Activated CD4-positive, alpha-beta T cell treated with anti-CD3 and anti-CD28 coated beads for 36 hours (primary cell): ENCODE data around the gene WDTC1. TPM values are rescaled to one million over a fixed set of nuclear protein-coding genes. Genes with fewer than 3 reads are reported as not detected.
A peak's percentile ranks its signal among the peaks of the same experiment; 100 is the strongest.

Experiments used
- ATAC-seq: fragments of 200-7000 bp; cut with Tn5 transposase; one replicate; pipeline ENCODE4 v1.10.0; 2021; ENCODE audit warnings: mild to moderate bottlenecking, moderate library complexity
- CTCF ChIA-PET: fragments of 350-600 bp; sonication (Branson Sonifier 250); formaldehyde crosslinking; loops from one replicate; lab custom pipeline; 2021; ENCODE audit warnings: antibody characterized with exemption; lab: Charles Lee
- POLR2A ChIA-PET: fragments of 350-600 bp; sonication (Branson Sonifier 250); formaldehyde crosslinking; loops from one replicate; lab custom pipeline; 2021; ENCODE audit warnings: antibody characterized with exemption, inconsistent platforms; lab: Charles Lee
- DNase-seq: peaks from one replicate; pipeline ENCODE4 v3.0.0-alpha.2; 2020
- H3K27ac Mint-ChIP-seq: one replicate; pipeline ENCODE4 v1.8.0; 2021; ENCODE audit warnings: mixed read lengths
- H3K27me3 Mint-ChIP-seq: one replicate; pipeline ENCODE4 v1.8.0; 2021; ENCODE audit warnings: mixed read lengths
- H3K36me3 Mint-ChIP-seq: one replicate; pipeline ENCODE4 v1.8.0; 2021; ENCODE audit warnings: low read depth, mixed read lengths
- H3K4me1 Mint-ChIP-seq: one replicate; pipeline ENCODE4 v1.8.0; 2021; ENCODE audit warnings: mixed read lengths
- H3K4me3 Mint-ChIP-seq: one replicate; pipeline ENCODE4 v1.8.0; 2021; ENCODE audit warnings: mild to moderate bottlenecking, moderate library complexity, mixed read lengths
- H3K9me3 Mint-ChIP-seq: one replicate; pipeline ENCODE4 v1.8.0; 2021; ENCODE audit warnings: low read depth, mixed read lengths
- intact Hi-C, 2 experiments: fragments of 100-400 bp; cut with DNase I in 1 of 2; cut with micrococcal nuclease in 1 of 2; formaldehyde crosslinking; loops; one replicate each; pipeline versions ENCODE4 v1.14.2 to v1.15.1; 2022 to 2024; cut with DNase I, micrococcal nuclease
- total RNA-seq, 2 experiments: library from RNA; stranded (reverse); gene quantifications; one replicate each; pipeline ENCODE4 v1.2.3, GENCODE V29; 2021

Gene WDTC1
- total RNA-seq, 2 experiments from 2014 or later: 19.3 to 21.9 TPM

GRCh38 chr1:27333717-27334279 is 99.4 kb downstream of the WDTC1 start:
- DNase-seq (no peak), ATAC-seq (no peak)
- Mint-ChIP-seq H3K4me1 (peaks cover 17% of the 10 kb centered on the region), H3K4me3 (no peak overlapping the region), H3K9me3 (no peaks in the 10 kb centered on the region), H3K27ac (no peak overlapping the region), H3K36me3 (peaks cover 31% of the 10 kb centered on the region), H3K27me3 (no peaks in the 10 kb centered on the region)
- intact Hi-C loops: loop anchor here in 1 of 2 experiments (2.0 kb wide), 1 partner anchor 55 kb away; no protein-coding TSS in a partner anchor
- POLR2A ChIA-PET: interaction anchor here (1.1 kb wide), 1 partner anchor 156 kb away, joined by 3 read pairs; the partner anchor contains the start of gene WASF2
- CTCF ChIA-PET: interaction anchor here (0.7 to 3.6 kb wide), 15 partner anchors 10 to 397 kb away, joined by 3 to 43 read pairs (median 4); partner anchors contain the start of genes GPR3, MAP3K6 and SYTL1

- intact Hi-C loops: no loop called here
- Mint-ChIP-seq H3K27me3 (no peaks in the 10 kb centered on the region), H3K27ac (no peak overlapping the region), H3K4me1 (peaks cover 27% of the 10 kb centered on the region), H3K4me3 (no peak overlapping the region), H3K9me3 (no peaks in the 10 kb centered on the region), H3K36me3 (peaks cover 29% of the 10 kb centered on the region)
- no peak for ATAC-seq
- POLR2A ChIA-PET: no interaction called here
- CTCF ChIA-PET: interaction anchor here (0.5 to 1.6 kb wide), 4 partner anchors 14 to 39 kb away, joined by 3 to 5 read pairs (median 4); partner anchors contain the start of gene FCN3
- DNase-seq: no peak
These were observed 101.3 kb downstream of the WDTC1 start for GRCh38 chr1:27335506-27336422.

DNA sequence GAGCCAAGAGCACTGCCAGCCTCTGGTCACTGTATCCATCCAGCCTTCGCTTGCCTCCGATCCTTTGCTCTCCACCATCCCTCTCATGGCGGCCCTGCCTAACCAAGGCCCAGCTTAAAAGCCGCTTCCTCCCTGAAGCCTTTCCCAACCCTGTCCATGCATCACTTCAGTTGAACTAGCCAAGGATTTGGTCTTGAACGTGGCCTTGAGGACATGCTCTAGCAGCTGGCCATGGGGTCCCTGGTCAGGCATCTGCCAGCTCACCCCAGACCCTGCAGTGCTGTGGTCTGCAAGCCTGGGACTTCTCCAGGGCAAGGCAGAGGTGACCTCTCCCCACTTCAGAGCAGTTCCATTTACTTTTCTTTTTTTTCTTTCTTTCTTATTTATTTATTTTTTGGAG is 102.3 kb downstream of the WDTC1 start:
- peaks cover 25% of the 10 kb centered on the region for H3K36me3 Mint-ChIP-seq
- ChIA-PET CTCF (interaction anchor here (0.9 to 1.6 kb wide), 2 partner anchors 37 to 40 kb away, joined by 3 to 5 read pairs; no protein-coding TSS in a partner anchor), POLR2A (no interaction called here)
- H3K27ac Mint-ChIP-seq: peak overlapping the region; percentile 31
- intact Hi-C loops: no loop called here
- no peak overlapping the region for H3K4me3 Mint-ChIP-seq
- peaks cover 33% of the 10 kb centered on the region for H3K4me1 Mint-ChIP-seq
- no peaks in the 10 kb centered on the region for H3K9me3 Mint-ChIP-seq
- H3K27me3 Mint-ChIP-seq: no peaks in the 10 kb centered on the region
- ATAC-seq (no peak), DNase-seq (no peak)

DNA sequence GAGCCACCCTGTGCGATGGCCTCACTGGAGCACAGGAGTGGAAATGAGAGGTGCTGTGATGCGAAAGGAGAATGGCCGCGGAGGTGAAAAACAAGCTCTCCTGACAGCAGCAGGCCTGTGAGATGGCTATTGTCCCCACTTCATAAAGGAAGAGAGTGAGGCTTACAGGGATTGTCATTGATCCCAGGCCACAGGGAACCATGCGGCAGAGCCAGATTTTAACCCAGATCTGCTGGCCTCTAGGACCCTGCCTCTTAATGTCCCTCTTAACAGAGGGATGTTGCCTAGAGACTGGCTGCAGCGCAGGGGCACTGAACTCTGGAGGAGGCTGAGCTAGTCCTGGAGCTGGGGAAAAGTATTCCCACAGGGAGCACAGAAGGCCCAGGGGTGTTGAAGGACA is 104.3 kb downstream of the WDTC1 start:
- POLR2A ChIA-PET: no interaction called here
- CTCF ChIA-PET: interaction anchor here (0.7 to 1.4 kb wide), 5 partner anchors 18 to 57 kb away, joined by 3 to 4 read pairs (median 3); partner anchors contain the start of gene MAP3K6
- peaks cover 42% of the 10 kb centered on the region for H3K4me1 Mint-ChIP-seq
- peaks cover 16% of the 10 kb centered on the region for H3K36me3 Mint-ChIP-seq
- H3K4me3 Mint-ChIP-seq: no peak overlapping the region
- peak overlapping the region; percentile 27 for H3K27ac Mint-ChIP-seq
- DNase-seq: no peak
- no peaks in the 10 kb centered on the region for H3K9me3 Mint-ChIP-seq
- no peak for ATAC-seq
- intact Hi-C loops: no loop called here
- H3K27me3 Mint-ChIP-seq: no peaks in the 10 kb centered on the region

GRCh38 chr1:27339213-27339612 is 104.8 kb downstream of the WDTC1 start:
- ATAC-seq: no peak
- no peaks in the 10 kb centered on the region for H3K9me3 Mint-ChIP-seq
- intact Hi-C loops: no loop called here
- ChIA-PET CTCF (interaction anchor here (0.9 to 1.4 kb wide), 4 partner anchors 19 to 56 kb away, joined by 3 to 4 read pairs (median 3); partner anchors contain the start of gene MAP3K6), POLR2A (no interaction called here)
- H3K27ac Mint-ChIP-seq: peak overlapping the region; percentile 27
- no peak overlapping the region for H3K4me3 Mint-ChIP-seq
- H3K36me3 Mint-ChIP-seq: peaks cover 14% of the 10 kb centered on the region
- DNase-seq: no peak
- H3K27me3 Mint-ChIP-seq: no peaks in the 10 kb centered on the region
- H3K4me1 Mint-ChIP-seq: peaks cover 45% of the 10 kb centered on the region

GRCh38 chr1:27341525-27342252 is 107.3 kb downstream of the WDTC1 start, which contains the start of gene SYTL1:
TSS of gene SYTL1 (plus strand) at chr1:27342022. CDS start at chr1:27345335, 3,313 bp downstream.
- CTCF ChIA-PET: interaction anchor here (0.6 to 7.6 kb wide), 10 partner anchors 8 to 239 kb away, joined by 3 to 43 read pairs (median 4); no protein-coding TSS in a partner anchor
- peak; percentile 63 for ATAC-seq

GRCh38 chr1:27342391-27342777 is 108.0 kb downstream of the WDTC1 start:
- Mint-ChIP-seq H3K27ac (peak overlapping the region; percentile 85), H3K27me3 (no peaks in the 10 kb centered on the region), H3K4me3 (peak overlapping the region; percentile 78), H3K36me3 (peaks cover 6% of the 10 kb centered on the region), H3K4me1 (peaks cover 55% of the 10 kb centered on the region), H3K9me3 (no peaks in the 10 kb centered on the region)
- CTCF ChIA-PET: interaction anchor here (0.6 to 7.6 kb wide), 9 partner anchors 9 to 639 kb away, joined by 3 to 43 read pairs (median 4); no protein-coding TSS in a partner anchor
- peak; percentile 72 for DNase-seq
- ATAC-seq: peak; percentile 75
- POLR2A ChIA-PET: no interaction called here
- intact Hi-C loops: loop anchor here in 1 of 2 experiments (1.0 kb wide), 1 partner anchor 20 kb away; the partner anchor contains the start of gene TMEM222

More at GRCh38 chr1:27341525-27342252, 107.3 kb downstream of the WDTC1 start, which contains the start of gene SYTL1:
- Mint-ChIP-seq H3K4me1 (peaks cover 51% of the 10 kb centered on the region), H3K9me3 (no peaks in the 10 kb centered on the region), H3K36me3 (peaks cover 8% of the 10 kb centered on the region), H3K27me3 (no peaks in the 10 kb centered on the region), H3K4me3 (peak within 1 kb of the TSS; percentile 78), H3K27ac (peak within 1 kb of the TSS; percentile 86)
- DNase-seq: peak; percentile 83
- intact Hi-C loops: loop anchor here (1.0 to 2.0 kb wide), 4 partner anchors 8 to 19 kb away; partner anchors contain the start of gene TMEM222 (in 2 of the 2)
- POLR2A ChIA-PET: interaction anchor here (0.8 kb wide), 1 partner anchor 500 kb away, joined by 6 read pairs; no protein-coding TSS in a partner anchor

GRCh38 chr1:27342778-27343638 is 108.6 kb downstream of the WDTC1 start:
- Mint-ChIP-seq H3K4me3 (peak overlapping the region; percentile 78), H3K27me3 (no peaks in the 10 kb centered on the region), H3K4me1 (peaks cover 59% of the 10 kb centered on the region), H3K36me3 (peaks cover 6% of the 10 kb centered on the region), H3K27ac (peak overlapping the region; percentile 85), H3K9me3 (no peaks in the 10 kb centered on the region)
- CTCF ChIA-PET: interaction anchor here (0.6 to 7.6 kb wide), 9 partner anchors 10 to 640 kb away, joined by 3 to 43 read pairs (median 4); partner anchors contain the start of gene MAP3K6
- POLR2A ChIA-PET: no interaction called here
- ATAC-seq: peak; percentile 43
- intact Hi-C loops: loop anchor here in 1 of 2 experiments (1.0 kb wide), 2 partner anchors 21 to 22 kb away; partner anchors contain the start of gene TMEM222
- DNase-seq: peak; percentile 77

DNA sequence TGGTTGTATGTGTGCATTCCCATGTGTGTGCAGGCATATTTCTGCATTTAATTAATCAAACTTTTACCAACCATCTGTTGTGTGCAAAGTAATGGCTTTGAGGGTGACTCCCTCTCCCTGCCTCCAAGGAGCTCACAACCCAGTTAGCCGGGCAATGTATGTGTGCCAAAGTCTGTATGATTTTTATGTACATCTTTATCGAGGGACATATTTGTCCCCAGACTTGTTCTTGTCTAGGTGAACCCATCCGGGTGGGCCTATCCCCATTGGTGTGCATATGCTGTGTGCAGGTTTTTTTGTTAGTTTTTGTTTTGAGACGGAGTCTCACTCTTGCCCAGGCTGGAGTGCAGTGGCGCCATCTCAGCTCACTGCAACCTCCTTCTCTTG is 109.2 kb downstream of the WDTC1 start:
- POLR2A ChIA-PET: no interaction called here
- no peak for ATAC-seq
- CTCF ChIA-PET: interaction anchor here (0.7 to 7.6 kb wide), 5 partner anchors 10 to 52 kb away, joined by 3 to 43 read pairs (median 4); partner anchors contain the start of gene MAP3K6
- Mint-ChIP-seq H3K27ac (peak overlapping the region; percentile 85), H3K4me1 (peaks cover 59% of the 10 kb centered on the region), H3K36me3 (peaks cover 5% of the 10 kb centered on the region), H3K9me3 (no peaks in the 10 kb centered on the region), H3K4me3 (peak overlapping the region; percentile 78), H3K27me3 (no peaks in the 10 kb centered on the region)
- DNase-seq: peak; percentile 27
- intact Hi-C loops: loop anchor here in 1 of 2 experiments (1.0 kb wide), 1 partner anchor 22 kb away; no protein-coding TSS in a partner anchor
